ENCODE measurements around the gene CYB561D2.

Gene CYB561D2

GRCh38 chr3:50365842-50366220 is 15.2 kb downstream of the CYB561D2 start:
- no peak for DNase-seq (ENCODE audit: low read depth)

- DNase-seq (ENCODE audit: low read depth): no peak
These were observed 18.5 kb downstream of the CYB561D2 start for GRCh38 chr3:50369012-50369670.

GRCh38 chr3:50370594-50370993 is 19.9 kb downstream of the CYB561D2 start:
- DNase-seq (ENCODE audit: low read depth): peak; percentile 22

- DNase-seq (ENCODE audit: low read depth): no peak
These were observed 20.5 kb downstream of the CYB561D2 start for GRCh38 chr3:50371133-50371685.

GRCh38 chr3:50372349-50372748 is 21.7 kb downstream of the CYB561D2 start:
- DNase-seq (ENCODE audit: low read depth): no peak

- DNase-seq (ENCODE audit: low read depth): no peak
These were observed 22.7 kb downstream of the CYB561D2 start for GRCh38 chr3:50373146-50374051.

- no peak for DNase-seq (ENCODE audit: low read depth)
These were observed 23.9 kb downstream of the CYB561D2 start for GRCh38 chr3:50374363-50375257.

GRCh38 chr3:50375258-50375931 is 24.7 kb downstream of the CYB561D2 start:
- no peak for DNase-seq (ENCODE audit: low read depth)

- DNase-seq (ENCODE audit: low read depth): no peak
These were observed 27.4 kb downstream of the CYB561D2 start for GRCh38 chr3:50378024-50378423.

GRCh38 chr3:50378757-50379156 is 28.1 kb downstream of the CYB561D2 start:
- no peak for DNase-seq (ENCODE audit: low read depth)

- DNase-seq (ENCODE audit: low read depth): no peak
These were observed 29.9 kb downstream of the CYB561D2 start for GRCh38 chr3:50380405-50381085.

- no peak for DNase-seq (ENCODE audit: low read depth)
These were observed 30.7 kb downstream of the CYB561D2 start for GRCh38 chr3:50381383-50381782.

- no peak for DNase-seq (ENCODE audit: low read depth)
These were observed 32.1 kb downstream of the CYB561D2 start for GRCh38 chr3:50382722-50383121.

GRCh38 chr3:50383750-50384149 is 33.1 kb downstream of the CYB561D2 start:
- DNase-seq (ENCODE audit: low read depth): no peak

- no peak for DNase-seq (ENCODE audit: low read depth)
These were observed 35.1 kb downstream of the CYB561D2 start for GRCh38 chr3:50385754-50386153.

GRCh38 chr3:50388016-50388719 is 37.5 kb downstream of the CYB561D2 start:
- peak; percentile 20 for DNase-seq (ENCODE audit: low read depth)

GRCh38 chr3:50388720-50389413 is 38.2 kb downstream of the CYB561D2 start:
- peak; percentile 26 for DNase-seq (ENCODE audit: low read depth)

- DNase-seq (ENCODE audit: low read depth): no peak
These were observed 38.7 kb downstream of the CYB561D2 start for GRCh38 chr3:50389414-50389767.

GRCh38 chr3:50390508-50391224 is 40.0 kb downstream of the CYB561D2 start:
- DNase-seq (ENCODE audit: low read depth): no peak
